NCI-H187 treated with DMSO at 0.1 percent for 48 hours (cell line): ENCODE measurements around the gene C2CD3.
"Not testable (repeated sequence)": the region's sequence is repeated elsewhere in the genome, so short reads cannot be mapped to it uniquely, and the experiment has no call there.

ENCODE experiments used
- DNase-seq: peaks from one replicate; lab custom pipeline; 2025; lab: John Stamatoyannopoulos, UW

Gene C2CD3

DNA sequence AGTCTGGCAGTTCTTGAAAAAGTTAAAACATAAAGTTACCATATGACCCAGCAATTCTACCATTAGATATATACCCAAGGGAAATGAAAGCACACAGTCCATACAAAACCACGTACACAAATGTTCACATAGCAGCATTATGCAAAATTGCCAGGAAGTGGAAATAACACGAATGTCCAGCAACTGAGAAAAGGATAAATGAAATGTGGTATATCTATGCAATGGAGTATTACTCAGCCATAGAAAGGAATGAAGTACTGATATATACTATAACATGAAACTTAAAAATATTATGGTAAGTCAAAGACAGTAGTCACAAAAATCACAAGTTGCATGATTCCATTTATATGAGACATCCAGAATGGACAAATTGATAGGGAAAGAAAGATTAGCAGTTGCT, 57.9 kb downstream of the C2CD3 start:
- no peak for DNase-seq

DNA sequence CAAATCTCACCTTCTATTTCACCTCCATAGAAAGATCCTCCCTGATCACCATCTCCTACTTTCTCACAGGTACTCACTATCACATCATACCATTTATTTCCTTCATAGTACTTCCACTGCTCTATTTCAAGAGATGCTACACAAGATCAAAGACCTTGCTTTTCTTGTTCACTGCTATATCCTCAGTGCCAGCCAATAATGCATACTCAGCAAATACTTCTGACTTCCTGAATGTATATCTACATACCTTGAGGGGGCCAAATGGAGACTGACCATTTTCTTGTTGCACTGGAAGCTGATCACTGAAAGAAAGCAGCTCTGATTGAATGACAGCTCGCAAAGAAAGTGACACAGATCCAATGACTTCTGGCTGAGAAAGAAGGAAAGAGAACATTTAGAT, 64.7 kb downstream of the C2CD3 start:
- DNase-seq = no peak

DNA sequence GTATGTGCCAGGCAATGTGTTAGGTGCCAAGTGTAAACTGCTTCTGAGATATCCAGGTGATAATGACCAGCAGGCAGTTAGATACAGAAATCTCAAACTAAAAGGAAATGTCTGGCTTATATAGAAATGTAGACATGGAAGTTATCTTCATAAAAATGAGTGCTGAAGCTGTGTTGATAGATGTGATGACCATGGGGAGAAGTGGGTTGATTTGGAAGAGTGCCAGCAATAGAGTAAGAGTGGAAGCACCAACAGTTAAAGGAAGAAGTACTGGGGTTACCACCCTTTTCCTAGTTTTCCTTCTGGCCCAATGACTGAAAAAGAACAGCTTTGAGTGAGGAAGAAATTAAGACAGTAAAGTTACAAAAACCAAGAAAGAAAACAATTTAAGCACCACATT, 68.5 kb downstream of the C2CD3 start:
- DNase-seq = no peak

DNA sequence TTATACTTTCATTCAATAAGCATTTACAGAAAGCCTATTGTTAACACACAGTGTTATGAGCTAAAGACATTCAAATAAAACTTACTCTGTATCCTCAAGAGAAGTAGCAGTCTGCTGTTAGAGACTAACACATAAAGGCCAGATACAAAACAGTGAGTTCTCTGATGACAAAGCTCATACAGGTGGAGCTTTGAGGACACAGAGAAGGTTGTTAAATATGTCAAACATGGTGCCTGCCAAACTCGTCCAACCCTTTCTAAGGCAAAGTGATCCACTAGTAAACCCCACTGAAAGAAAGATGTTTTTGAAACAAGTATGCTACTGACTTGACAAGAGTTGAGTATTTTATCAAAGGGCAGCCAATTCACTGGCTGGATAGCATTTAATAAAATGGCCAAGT, 70.1 kb downstream of the C2CD3 start:
- DNase-seq = no peak

DNA sequence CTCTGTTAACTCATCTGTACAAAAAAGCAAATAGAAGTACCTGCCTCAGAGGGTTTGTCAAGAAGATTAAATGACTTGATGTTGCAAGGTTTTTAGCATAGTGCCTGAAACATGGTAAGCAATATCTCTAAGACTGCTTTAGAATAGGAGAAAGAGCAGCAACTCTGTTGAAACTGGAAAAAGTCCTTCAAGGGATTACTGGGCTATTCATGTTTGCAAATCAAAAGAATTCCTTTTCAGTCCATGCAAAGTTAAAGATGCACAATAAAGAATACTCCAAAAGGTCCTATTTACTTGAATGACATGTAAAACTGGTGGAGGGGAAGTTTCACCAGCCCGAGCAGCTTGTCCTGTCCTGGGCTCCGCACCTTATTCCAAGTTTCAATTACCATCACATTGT, 70.6 kb downstream of the C2CD3 start:
- no peak for DNase-seq

DNA sequence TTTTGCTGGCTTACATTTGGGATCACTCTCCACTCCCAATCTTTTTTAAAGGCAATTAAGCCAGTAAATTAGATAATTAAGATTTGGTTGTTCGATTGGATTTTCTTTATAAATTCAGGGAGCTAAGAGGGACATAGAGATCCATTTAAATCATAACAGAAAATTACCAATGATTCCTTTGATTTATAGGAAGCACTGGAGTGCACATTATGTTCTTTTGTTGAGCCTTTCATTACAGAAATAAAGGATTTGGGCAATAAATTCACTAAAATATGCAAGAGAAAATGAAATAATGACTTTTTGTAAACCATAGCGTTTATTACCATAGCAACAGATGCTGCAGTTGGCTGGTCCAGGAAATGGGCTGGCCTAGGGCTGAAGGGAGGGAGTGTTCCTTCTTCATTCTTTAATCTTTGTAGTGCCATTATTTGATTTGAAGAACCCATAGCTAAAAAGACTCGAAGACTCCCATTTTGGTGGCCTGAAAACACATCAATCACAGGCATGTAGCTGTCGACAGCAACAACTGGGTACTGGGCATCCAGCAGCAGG, 73.0 kb downstream of the C2CD3 start:
- no peak for DNase-seq

DNA sequence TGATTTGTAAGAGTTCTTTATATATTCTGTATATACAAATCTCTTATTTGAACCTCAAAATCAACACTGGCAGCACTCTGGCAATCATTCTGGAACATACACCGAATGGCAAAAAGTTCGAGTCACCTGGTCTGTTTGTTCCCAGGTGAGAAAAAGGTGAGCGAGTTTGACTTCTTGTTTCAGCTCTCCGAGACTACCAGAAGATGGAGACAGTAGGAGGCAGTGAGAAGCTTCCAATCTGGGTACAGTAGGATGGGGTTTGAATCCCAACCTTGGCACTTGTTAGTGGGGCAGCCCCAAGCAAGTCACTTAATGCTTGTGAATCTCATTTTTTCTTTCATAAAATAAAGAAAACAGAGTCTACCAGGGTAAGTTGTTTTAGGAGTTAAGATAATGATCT, 76.4 kb downstream of the C2CD3 start:
- no peak for DNase-seq

DNA sequence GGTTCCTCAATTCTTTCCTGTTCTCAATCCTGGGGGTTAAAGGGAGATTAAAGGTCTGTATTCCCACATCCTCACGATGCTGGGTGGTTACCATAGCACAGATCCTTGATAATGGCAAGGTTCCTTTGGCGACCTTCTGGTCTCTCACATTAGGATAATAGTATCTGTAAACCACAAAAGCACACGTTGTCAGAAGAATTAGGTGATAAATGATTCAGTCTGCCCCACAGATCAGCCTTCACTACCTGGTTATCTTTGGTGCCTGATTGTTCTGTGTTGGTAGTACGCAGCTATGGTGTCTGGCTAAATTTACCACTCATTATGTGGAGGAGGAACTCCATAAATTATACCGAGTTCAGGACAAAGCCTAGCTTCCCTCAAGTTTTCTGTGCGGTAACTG, 78.4 kb downstream of the C2CD3 start:
- DNase-seq = no peak

DNA sequence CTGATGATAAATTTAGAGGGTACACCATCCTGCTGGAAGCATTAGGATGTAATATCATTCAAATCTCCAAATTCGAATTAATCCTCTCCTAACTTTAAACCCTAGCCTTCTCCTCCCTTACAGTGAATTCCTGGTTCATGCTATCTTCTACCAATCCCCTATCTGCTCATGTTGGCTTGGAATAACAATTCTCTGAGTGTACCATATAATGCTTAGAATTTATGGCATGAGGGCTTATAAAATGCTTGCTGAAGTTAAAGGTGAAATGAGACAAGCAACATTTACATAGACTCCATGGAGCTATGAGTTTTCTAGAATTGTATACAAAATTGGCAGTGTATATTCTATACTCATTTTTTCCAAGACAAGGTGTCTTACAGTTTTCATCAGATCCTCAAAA, 79.3 kb downstream of the C2CD3 start:
- no peak for DNase-seq

DNA sequence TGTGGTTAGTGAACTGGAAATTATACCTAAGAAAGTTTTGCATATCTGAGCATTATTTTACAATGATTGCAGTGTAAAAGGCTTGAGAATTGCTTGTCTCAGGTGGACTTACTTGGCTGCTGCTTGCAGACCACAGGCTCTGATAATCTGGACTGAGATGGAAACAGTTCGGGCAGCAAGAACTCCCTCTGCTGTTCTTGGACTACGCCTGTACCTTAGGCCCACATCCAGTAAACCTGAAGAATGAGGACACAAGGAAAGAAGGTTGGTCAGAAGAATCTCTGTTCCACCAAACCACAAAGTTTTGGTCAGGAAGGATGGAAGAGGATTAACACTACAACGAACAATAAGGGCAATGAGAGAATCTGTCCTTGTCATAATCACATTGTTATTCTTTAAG, 80.1 kb downstream of the C2CD3 start:
- DNase-seq = no peak

DNA sequence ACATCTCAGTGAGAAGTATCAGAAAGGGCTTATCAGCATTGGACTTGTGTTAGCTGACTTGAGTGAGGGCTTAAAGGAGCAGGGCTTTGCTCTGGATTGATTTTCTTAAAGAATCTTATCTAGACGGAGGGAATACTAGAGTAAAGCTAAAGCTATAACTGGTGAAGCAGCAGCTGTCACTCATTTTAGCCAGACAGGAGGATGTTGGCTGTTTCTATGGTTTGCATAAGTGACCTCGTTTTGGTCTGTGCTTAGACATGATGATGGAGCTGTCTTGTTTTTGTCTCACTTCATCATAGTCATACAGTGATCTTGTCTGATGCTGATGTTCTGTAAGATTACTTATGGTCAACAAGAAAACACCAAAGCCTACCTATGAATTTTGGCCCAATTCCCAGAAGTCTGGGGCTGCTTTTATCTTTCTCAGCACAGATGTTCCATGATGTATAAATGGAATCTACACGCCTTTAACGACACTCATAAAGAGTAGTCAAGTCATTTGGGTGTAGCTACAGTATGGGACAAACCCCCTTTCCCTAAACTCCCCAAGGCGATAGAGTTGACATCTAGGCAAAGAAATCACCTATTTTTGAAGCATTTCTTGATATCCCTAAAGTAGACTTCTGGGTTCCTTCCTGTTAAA, 84.4 kb downstream of the C2CD3 start:
- DNase-seq = no peak

DNA sequence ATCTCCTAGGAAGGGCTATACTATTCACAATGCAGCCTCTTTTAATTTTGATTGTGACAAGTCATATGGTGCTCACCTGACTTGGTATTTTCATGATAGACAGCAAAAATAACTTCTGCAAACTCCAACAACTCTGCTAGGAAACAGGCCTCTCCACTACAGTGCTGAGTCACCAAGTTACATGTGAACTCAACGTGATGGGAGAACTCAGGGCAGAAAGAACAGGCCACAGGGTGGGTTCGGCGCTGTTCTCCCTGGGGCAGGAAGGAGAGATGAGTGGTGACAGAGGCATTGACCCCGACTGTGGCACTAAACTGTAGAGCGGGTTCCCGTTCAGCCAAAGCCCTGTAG, 85.3 kb downstream of the C2CD3 start:
- no peak for DNase-seq

DNA sequence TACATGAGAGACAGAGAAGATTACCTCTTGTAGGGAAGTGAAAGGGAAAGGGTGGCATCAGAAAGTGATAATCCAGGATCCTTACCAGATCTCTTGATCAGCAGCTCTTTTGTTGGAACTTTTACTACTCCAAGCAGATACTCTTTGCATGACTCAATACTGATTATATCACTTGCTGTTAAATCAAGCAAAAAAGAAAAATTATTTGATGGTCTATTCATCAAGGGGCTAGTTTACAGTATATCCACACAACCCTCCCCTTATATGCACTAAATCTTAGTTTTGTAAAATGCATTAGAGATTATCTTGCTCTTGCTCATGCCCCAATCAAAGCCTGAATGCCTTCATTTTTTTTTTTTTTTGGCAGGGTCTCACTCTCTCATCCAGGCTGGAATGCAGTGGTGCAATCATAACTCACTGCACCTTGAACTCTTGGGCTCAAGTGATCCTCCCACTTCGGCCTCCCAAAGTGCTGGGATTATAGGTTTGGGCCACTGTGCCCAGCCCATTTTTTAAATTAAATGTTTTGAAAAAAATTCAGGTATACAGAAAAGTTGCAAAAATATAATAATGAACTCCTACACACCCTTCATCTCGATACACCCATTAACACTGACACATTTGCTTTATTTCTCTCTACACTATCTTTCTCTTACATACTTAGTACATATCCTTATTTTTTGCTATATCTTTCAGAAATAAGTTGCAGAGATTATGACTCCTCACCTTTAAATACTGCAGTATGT, 85.8 kb downstream of the C2CD3 start:
- DNase-seq = no peak

DNA sequence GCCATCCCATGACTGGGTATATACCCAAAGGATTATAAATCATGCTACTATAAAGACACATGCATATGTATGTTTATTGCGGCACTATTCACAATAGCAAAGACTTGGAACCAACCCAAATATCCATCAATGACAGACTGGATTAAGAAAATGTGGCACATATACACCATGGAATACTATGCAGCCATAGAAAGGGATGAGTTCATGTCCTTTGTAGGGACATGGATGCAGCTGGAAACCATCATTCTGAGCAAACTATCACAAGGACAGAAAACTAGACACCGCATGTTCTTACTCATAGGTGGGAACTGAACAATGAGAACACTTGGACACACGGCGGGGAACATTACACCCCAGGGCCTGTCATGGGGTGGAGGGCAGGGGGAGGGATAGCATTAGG, 86.9 kb downstream of the C2CD3 start:
- DNase-seq = not testable (repeated sequence)

DNA sequence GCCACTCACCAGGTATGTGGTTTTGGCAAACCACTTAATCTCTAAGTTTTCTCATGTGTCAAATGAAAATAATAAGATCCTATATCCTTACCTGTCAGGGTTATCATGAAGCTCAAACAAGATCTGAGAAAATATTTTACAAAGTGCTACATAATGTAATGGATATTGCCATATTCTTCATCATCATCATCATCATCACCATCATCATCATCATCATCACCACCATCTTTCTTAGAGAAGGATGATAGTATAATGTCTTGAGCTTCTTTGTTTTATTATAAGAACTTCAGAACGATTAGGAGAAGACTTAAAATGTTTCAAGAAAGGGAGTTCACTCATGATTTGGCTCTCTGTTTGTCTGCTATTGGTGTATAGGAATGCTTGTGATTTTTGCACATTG, 89.4 kb downstream of the C2CD3 start:
- DNase-seq = no peak

DNA sequence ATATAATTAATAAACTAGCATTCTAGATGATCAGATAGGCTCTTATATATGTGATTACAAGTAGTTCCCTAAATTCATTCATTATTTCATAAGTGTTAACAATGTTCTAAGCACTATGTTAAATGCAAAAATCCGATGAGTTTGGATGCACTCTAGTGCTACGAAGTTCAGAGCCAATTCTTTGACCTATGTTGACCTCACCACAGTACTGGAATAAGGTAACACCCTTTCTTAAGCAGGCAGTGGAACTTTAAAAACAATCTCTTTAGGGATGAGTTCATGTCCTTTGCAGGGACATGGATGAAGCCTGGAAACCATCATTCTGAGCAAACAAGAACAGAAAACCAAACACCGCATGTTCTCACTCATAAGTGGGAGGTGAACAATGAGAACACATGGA, 93.6 kb downstream of the C2CD3 start:
- DNase-seq = no peak

DNA sequence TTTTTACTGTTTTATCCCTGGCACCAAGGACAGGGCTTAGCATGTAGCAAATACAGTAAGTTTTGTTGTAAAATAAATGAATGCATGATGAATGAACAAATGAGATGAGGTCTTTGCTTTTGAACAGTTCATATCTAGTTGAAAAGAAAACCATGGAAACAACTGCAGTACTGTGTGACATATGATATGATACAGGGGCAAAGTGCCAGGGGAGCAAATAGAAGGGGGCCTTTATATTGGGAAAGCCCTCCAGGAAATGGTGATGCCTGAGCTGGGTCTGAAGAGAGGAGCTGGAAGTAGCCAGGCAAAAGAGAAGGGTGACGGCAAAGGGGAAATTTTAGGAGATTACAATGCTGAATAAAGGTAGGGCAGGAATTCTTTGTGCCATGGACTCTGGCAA, 98.1 kb downstream of the C2CD3 start:
- no peak for DNase-seq

DNA sequence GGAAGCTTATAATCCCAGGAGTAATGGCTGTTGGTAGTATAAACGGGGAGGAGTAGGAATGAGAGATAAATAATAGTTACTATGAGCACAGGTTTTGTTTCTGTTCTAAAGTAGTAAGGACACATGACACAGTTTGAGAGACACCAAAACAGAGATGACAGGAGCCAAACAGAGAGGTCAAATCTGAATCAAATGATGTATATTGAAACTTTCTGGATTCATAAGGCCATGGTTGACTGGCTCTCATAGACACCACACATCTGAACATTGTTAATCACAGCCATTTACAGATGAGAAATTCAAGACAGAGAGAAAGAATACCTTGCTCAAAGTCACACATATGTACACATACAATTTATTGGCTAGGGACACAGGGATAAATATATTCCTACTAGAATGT, 98.5 kb downstream of the C2CD3 start:
- no peak for DNase-seq

DNA sequence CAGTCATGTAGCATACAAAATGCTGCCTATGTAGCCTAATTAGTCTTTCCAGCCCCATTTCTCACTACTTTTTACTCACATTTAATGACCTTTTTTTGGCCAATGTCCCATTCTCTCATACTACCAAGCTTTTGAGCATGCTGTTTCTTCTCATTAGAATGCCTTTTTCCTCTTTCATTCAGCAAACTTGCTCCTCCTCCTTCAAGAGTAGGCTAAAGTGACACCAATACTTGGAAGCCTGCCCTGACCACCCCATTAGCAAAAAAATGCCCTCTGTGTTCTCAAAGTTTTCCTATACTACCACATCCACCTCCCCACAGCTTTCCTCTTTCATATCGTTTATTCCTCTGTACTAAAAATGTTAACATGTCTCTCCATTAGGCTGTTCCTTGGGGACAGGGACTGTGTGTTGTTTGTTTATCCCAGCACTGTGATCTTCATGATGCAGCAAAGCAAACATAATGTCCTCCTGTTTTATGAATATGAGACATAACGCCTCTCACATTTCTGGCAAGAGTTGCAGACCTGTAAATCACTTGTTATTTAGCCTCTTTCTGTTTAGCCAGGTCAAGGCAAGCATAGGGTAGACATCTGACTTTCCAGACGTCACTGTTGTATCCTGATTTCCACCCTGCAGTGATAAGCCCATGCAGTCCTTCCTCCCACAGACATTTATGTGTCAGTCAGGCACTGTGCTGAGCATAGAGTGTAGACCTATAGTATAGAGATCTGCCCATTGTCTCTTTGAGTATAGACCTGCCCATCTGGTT, 99.9 kb downstream of the C2CD3 start:
- no peak for DNase-seq

DNA sequence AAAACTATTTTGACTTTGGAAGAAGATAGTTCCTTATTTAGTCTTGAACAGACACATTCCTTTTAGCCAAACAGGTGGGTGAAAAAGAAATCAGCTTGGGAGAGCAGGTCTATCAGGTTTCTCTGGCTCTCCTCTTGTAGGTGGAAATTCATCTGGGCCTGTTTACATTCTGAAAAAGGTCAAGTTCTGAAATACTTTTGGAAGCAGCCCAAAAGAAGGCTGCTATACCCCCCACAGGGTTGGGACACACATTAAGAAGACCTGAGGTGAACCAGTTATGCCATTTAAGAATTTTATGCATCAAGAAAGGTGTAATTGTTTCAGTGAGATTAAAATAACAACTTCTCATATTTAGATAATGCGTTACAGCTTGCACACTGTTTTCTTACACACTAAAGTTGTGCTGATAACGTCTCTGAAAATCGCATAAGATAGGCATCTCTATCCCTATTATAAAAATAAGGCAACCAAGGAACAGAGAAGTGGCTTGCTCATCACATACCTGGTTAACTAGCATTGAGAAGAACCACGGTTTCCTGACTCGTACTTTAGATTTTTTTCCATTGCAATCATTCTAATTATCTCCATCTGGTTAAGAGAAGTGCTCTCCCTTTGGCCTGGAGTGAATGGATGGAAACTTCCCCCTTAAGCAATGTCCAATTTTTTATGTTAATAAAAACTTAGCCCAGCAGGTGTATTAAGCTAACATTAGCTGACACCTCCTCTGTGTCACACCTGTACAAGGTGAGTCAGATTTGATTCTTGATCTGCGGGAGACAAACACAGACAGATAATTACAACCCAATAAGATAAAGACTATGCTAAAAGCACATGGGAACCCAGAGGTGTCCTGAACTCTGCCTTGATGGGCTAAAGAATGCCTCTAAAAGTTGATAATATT, 101.4 kb downstream of the C2CD3 start:
- no peak for DNase-seq

DNA sequence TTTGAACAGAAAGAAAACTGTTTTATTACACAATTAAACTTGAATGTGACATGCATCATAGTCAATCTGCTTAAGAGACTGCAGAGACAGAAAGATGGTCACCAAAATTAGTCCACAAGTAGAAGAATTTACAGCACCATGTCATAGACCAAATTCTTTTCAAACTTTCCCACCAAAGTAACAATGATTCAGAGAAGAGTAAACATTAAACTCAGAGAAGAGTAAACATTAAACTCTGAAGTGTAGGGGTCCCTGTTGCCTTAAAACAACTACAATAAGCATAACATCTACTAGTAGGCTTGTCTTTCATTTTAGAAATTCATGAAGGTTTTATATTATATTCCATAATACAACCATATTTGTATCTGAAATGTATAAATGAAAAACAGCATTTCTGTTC, 104.1 kb downstream of the C2CD3 start:
- DNase-seq = not testable (repeated sequence)

DNA sequence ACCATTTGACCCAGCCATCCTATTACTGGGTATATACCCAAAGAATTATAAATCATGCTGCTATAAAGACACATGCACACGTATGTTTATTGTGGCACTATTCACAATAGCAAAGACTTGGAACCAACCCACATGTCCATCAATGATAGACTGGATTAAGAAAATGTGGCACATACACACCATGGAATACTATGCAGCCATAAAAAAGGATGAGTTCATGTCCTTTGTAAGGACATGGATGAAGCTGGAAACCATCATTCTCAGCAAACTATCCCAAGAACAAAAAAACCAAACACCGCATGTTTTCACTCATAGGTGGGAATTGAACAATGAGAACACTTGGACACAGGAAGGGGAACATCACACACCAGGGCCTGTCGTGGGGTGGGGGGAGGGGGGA, 105.3 kb downstream of the C2CD3 start:
- DNase-seq = not testable (repeated sequence)
